HG03039 (cell line): ENCODE data around the gene NPAS3.

Source experiments
- ATAC-seq: cut with Tn5 transposase; IDR thresholded peaks from one replicate; pipeline ENCODE4 v1.9.1; 2021; ENCODE audit warnings: mild to moderate bottlenecking, moderate library complexity; ENCODE audit not compliant: unreplicated experiment

NPAS3 gene

GRCh38 chr14:33730156-33730555, 791.5 kb downstream of the NPAS3 start:
- ATAC-seq, result no peak

- ATAC-seq, result no peak
These were observed 793.5 kb downstream of the NPAS3 start for GRCh38 chr14:33732175-33732574.

- no peak for ATAC-seq
These were observed 794.6 kb downstream of the NPAS3 start for GRCh38 chr14:33733310-33733709.

DNA sequence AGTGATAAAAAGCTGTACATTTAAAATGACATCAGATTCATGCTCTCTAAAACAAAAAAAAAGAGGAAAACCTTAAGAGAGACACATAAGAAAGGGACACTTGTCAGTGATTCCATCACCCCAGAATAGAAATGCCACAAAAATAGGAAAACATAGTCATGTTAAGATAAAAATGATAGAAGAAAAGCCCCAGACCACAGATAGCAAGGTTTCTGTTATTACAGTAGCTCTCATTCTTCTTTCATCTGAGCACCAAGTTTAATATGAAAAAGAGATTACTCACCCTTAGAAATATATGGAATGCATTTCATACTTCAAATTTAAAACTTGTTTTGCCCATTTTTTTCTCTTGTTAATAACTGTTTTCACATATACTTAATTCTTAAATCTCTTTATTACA, 795.0 kb downstream of the NPAS3 start:
- no peak for ATAC-seq

DNA sequence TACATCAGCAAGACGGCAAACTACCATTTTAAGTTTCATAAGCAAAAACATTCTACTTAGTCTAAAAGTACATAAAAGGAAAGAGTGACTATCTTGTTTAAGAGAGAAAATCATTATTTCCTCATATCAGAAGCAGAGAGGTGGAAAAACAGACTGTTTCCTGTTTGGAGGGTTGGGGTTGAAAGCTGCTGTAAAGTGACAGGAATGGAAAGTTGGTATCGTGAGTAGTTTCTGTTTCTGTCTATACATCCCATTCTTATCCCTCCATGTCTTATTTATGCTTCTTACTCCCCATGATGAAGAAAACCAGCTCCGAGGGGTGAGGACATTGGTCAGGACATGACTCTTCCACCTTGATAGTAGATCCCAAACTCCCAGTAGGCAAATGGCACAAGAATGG, 795.7 kb downstream of the NPAS3 start:
- ATAC-seq, result no peak

GRCh38 chr14:33736299-33736825, 797.7 kb downstream of the NPAS3 start:
- no peak for ATAC-seq

GRCh38 chr14:33736979-33737378, 798.3 kb downstream of the NPAS3 start:
- no peak for ATAC-seq

GRCh38 chr14:33737446-33737845, 798.8 kb downstream of the NPAS3 start:
- no peak for ATAC-seq

GRCh38 chr14:33738029-33738428, 799.4 kb downstream of the NPAS3 start:
- no peak for ATAC-seq

GRCh38 chr14:33738491-33738890, 799.8 kb downstream of the NPAS3 start:
- no peak for ATAC-seq

GRCh38 chr14:33740531-33740930, 801.9 kb downstream of the NPAS3 start:
- no peak for ATAC-seq

DNA sequence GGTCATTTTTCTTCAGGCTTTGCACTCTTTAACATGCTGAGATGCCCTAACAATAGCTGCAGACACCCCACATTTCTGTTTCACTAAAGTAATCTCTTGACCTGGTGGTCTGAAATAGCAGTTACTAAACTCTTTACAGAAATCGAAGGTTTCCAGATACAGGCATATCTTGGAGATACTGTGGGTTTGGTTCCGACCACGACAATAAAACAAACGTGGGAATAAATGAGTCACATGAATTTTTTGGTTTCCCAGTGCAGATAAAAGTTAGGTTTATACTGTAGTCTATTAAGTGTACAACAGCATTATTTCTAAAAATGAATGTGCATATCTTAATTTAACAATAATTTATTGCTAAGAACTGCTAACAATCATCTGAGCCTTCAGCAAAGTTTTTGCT, 803.5 kb downstream of the NPAS3 start:
- ATAC-seq, result no peak

GRCh38 chr14:33745163-33745562, 806.5 kb downstream of the NPAS3 start:
- no peak for ATAC-seq

DNA sequence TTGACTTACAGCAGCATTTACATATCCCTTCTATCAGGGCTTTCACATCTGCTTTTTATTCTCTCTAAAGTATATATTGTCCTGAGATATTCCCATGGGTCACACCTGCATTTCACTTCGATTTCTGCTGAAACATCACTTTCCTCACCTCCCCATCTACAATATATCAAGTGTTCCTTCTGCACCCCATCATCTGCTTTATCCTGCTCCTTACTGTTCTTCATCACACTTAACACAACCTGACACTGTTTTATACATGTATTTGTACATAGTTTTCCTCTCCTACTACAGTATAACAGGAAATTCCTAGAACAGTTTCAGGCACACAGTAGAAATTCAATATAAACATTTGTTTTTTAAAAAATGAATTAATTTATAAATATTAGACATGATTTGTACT, 809.1 kb downstream of the NPAS3 start:
- ATAC-seq, result no peak

GRCh38 chr14:33754261-33754660, 815.6 kb downstream of the NPAS3 start:
- ATAC-seq, result no peak

DNA sequence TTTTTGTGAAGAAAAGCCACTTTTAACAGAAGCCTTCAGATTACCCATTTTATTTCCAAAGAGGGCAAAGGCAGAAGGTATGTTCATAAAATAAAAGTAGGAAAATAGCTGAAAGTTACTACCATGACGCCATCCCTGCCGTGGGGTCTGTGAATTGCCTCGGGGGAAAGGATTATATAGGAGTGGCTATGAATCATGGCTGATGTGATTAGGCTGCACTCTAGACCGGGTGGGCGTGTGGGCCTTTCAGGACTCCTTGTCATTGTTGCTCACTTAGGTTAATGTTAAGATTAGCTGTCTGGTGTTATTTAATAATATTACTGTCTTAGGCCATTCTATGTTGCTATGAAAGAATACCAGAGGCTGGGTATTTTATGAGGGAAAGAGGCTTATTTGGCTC, 816.7 kb downstream of the NPAS3 start:
- no peak for ATAC-seq

GRCh38 chr14:33756833-33757232, 818.2 kb downstream of the NPAS3 start:
- no peak for ATAC-seq

GRCh38 chr14:33758547-33758946, 819.9 kb downstream of the NPAS3 start:
- ATAC-seq, result no peak

- no peak for ATAC-seq
These were observed 823.6 kb downstream of the NPAS3 start for GRCh38 chr14:33762161-33762851.

- no peak for ATAC-seq
These were observed 826.4 kb downstream of the NPAS3 start for GRCh38 chr14:33764876-33765650.

DNA sequence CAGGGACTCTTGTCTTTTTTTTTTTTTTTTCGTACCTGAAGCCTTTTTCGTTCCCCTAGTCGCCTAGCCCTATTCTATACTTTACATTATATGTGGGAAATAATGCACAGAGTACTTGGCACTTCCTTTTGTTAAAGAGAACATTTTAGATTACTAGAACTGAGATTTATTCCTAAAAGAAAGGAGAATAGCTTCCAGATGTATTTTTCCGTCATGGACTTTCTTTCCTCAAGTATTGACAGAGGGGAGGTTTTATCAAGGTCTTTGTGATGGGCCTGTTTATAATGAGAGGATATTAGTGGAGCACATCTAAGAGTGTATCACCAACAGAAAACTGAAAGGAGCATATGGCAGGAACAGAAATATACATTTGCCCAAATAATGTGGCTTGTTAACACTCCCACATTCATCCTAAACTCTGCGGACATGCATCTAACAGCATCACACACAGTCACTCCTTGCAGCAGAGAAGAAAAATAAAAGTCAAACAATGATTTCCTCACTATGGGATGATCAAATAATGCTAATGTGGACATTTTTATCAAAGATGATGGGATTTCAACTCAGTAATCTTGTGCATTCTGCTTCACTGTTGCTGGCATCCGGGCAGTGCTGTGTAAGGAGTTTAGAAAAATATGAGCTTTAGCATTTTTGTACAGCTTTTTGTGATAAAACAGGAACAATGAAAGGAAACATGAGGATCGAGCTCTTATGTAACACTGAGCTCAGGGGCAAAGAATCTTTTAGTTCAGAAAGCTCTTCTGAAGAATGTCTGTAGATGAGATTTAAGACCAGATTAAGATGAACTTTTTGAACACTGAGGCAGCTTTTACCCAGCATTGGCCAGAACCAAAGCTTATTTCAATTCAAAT, 829.1 kb downstream of the NPAS3 start:
- ATAC-seq, result no peak
